SK-N-MC (cell line): ENCODE data around the gene SUSD5.

ENCODE experiments used
- EZH2 ChIP-seq: fragments of 200-600 bp; sonication (generic); IDR thresholded peaks from one replicate; pipeline ENCODE4 v1.6.1; 2017; ENCODE audit warnings: antibody characterized with exemption
- POLR2AphosphoS5 ChIP-seq: IDR thresholded peaks from 2 replicates; pipeline ENCODE4 v1.6.1; 2012; ENCODE audit warnings: mild to moderate bottlenecking, low read depth, low read length, borderline replicate concordance

DNA sequence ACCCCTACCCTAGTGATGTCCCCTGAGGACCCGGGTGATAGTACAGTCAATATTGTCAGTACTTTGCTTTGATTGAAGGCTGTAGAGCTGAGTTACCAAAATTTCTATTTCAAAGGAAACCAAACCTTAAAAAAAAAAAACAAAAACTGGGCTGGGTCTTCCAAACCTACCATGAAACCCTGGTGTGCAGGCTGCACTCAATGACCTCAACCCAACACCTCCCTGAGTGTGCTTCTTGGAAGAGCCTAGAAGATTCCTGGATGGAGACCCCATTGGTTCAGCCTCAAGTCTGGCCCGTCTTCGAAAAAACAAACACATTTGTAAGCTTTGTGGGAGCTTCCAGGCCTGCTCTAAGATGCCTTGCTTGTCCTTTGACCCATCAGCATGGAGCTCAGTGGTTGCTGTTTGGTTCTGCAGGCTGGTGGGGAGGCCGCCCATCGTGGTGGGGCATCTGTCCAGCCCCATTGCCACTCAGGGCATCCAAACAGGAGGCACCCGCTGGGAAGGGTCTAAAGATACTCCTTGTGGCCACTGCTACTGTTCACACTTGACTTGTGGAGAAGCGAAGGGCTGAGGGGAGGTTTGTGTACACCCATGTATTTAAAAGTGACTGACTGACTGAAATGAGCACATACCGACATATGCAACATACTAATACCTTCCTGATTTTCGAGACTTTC, 72.6 kb downstream of the SUSD5 start:
- TF ChIP-seq EZH2 (no peak), POLR2AphosphoS5 (no peak)
